ENCODE measurements around the gene SLC7A6OS.

SLC7A6OS gene

GRCh38 chr16:68328151-68328859 is 17.6 kb upstream of the SLC7A6OS start:
- no peak; the same call in 1 of the 2 replicates for TF ChIP-seq POLR2AphosphoS5 (IDR thresholded peaks at IDR 0.05; ENCODE audit: low read depth)
- peak; percentile 89 for TF ChIP-seq CTCF (IDR thresholded peaks at IDR 0.05; ENCODE audit: insufficient read depth, low read length)
- peak; percentile 66 to 81 for DNase-seq (ENCODE audit: low read depth in 1 of 2, low spot score in 1 of 2)
- no peak overlapping the region for H3K27ac ChIP-seq (replicated peaks)

GRCh38 chr16:68324780-68325357 is 14.1 kb upstream of the SLC7A6OS start:
- Histone ChIP-seq H3K4me3 (replicated peaks; ENCODE audit: insufficient read depth, low read length) (no peak overlapping the region), H3K27me3 (ENCODE audit: insufficient read depth, poor library complexity, severe bottlenecking) (no peaks in the 10 kb centered on the region), H3K27ac (replicated peaks) (no peak overlapping the region)
- TF ChIP-seq CTCF (IDR thresholded peaks at IDR 0.05; ENCODE audit: insufficient read depth, low read length) = no peak
- TF ChIP-seq GABPA (IDR thresholded peaks at IDR 0.05; ENCODE audit: low read depth) = no peak
- TF ChIP-seq SPI1 (IDR thresholded peaks at IDR 0.05; ENCODE audit: borderline replicate concordance, low read depth) = no peak
- TF ChIP-seq POLR2AphosphoS5 (IDR thresholded peaks at IDR 0.05; ENCODE audit: low read depth) = no peak
- no peak for TF ChIP-seq REST (IDR thresholded peaks at IDR 0.05; ENCODE audit: insufficient replicate concordance, low read depth)
- DNase-seq (ENCODE audit: low read depth in 1 of 2, low spot score in 1 of 2) = no peak

More at GRCh38 chr16:68328151-68328859, 17.6 kb upstream of the SLC7A6OS start:
- Histone ChIP-seq H3K4me3 (replicated peaks; ENCODE audit: insufficient read depth, low read length) (no peak overlapping the region), H3K27me3 (ENCODE audit: insufficient read depth, poor library complexity, severe bottlenecking) (no peaks in the 10 kb centered on the region)

GRCh38 chr16:68324336-68324735 is 13.6 kb upstream of the SLC7A6OS start:
- no peak for DNase-seq (ENCODE audit: low read depth in 1 of 2, low spot score in 1 of 2)
- Histone ChIP-seq H3K27me3 (ENCODE audit: insufficient read depth, poor library complexity, severe bottlenecking) (no peaks in the 10 kb centered on the region), H3K4me3 (replicated peaks; ENCODE audit: insufficient read depth, low read length) (no peak overlapping the region), H3K27ac (replicated peaks) (no peak overlapping the region)
- no peak for TF ChIP-seq REST (IDR thresholded peaks at IDR 0.05; ENCODE audit: insufficient replicate concordance, low read depth)
- TF ChIP-seq POLR2AphosphoS5 (IDR thresholded peaks at IDR 0.05; ENCODE audit: low read depth) = no peak
- TF ChIP-seq CTCF (IDR thresholded peaks at IDR 0.05; ENCODE audit: insufficient read depth, low read length) = no peak
- TF ChIP-seq GABPA (IDR thresholded peaks at IDR 0.05; ENCODE audit: low read depth) = no peak
- no peak for TF ChIP-seq SPI1 (IDR thresholded peaks at IDR 0.05; ENCODE audit: borderline replicate concordance, low read depth)
